HepG2 (cell line): Measurements from ENCODE around the gene U2AF1L4. TPM values are rescaled to one million over a fixed set of nuclear protein-coding genes. Genes with fewer than 3 reads are reported as not detected.
A peak's percentile ranks its signal among the peaks of the same experiment; 100 is the strongest.

Experiments used
- ATAD3A ChIP-seq: sonication (generic); formaldehyde crosslinking; IDR thresholded peaks from 2 replicates; pipeline ENCODE4 v1.4.0; 2020; ENCODE audit warnings: missing genetic modification reagents
- GABPB1 ChIP-seq: IDR thresholded peaks from 2 replicates; pipeline ENCODE4 v1.6.1; 2016; ENCODE audit warnings: mild to moderate bottlenecking, missing genetic modification reagents, moderate library complexity, missing compliant biosample characterization
- POLR2AphosphoS2 ChIP-seq: IDR thresholded peaks from 2 replicates; pipeline ENCODE4 v1.6.1; 2011; ENCODE audit warnings: low read depth, low read length, improper control_type of control experiment
- SP4 ChIP-seq: sonication (generic); formaldehyde crosslinking; IDR thresholded peaks from 2 replicates; pipeline ENCODE4 v1.8.1; 2023; ENCODE audit warnings: mild to moderate bottlenecking, missing genetic modification reagents
- ZFP82 ChIP-seq: sonication (generic); formaldehyde crosslinking; IDR thresholded peaks from 2 replicates; pipeline ENCODE4 v1.5.1; 2020; ENCODE audit warnings: mild to moderate bottlenecking, missing genetic modification reagents, borderline replicate concordance
- ZNF768 ChIP-seq: sonication (generic); formaldehyde crosslinking; IDR thresholded peaks from 2 replicates; pipeline ENCODE4 v1.4.0; 2020; ENCODE audit warnings: missing genetic modification reagents
- polyA plus RNA-seq, 8 experiments: library from polyadenylated mRNA; depleted of rRNA in 3 of 8; stranded (reverse) in 7 of 8; unstranded in 1 of 8; fragments of >200 nt; fragmentation: Illumina TruSeq in 4 of 8; extraction: Trizol in 4 of 8; gene quantifications; 2 replicates each; pipeline versions ENCODE4 v1.2.1 to v1.2.3, GENCODE V29; 2011 to 2016; ENCODE audit warnings: low read depth in 4 of 8, missing spikeins in 1 of 8, mixed read lengths in 1 of 8; ENCODE audit not compliant: insufficient read depth in 1 of 8
- total RNA-seq, 5 experiments: library from RNA; depleted of rRNA; stranded (reverse); fragments of >200 nt; fragmentation: Illumina TruSeq; extraction: Trizol; gene quantifications; 2 replicates each; pipeline ENCODE4 v1.2.3, GENCODE V29; 2016; ENCODE audit warnings: low read depth in 1 of 5
- TF ChIP-seq, protein P1 (sequence below): sonication (generic); formaldehyde crosslinking; IDR thresholded peaks from 2 replicates; pipeline ENCODE4 v1.4.0; 2020; ENCODE audit warnings: missing genetic modification reagents, mild to moderate bottlenecking, borderline replicate concordance
- TF ChIP-seq, protein P2 (sequence below): sonication (generic); formaldehyde crosslinking; IDR thresholded peaks from 2 replicates; pipeline ENCODE4 v1.8.1; 2022; ENCODE audit warnings: low read depth, mild to moderate bottlenecking, missing genetic modification reagents
- TF ChIP-seq, protein P3 (sequence below): sonication (generic); formaldehyde crosslinking; IDR thresholded peaks from 2 replicates; pipeline ENCODE4 v1.8.1; 2023; ENCODE audit warnings: mild to moderate bottlenecking, moderate library complexity, missing genetic modification reagents
- TF ChIP-seq, protein P4 (sequence below): sonication (generic); formaldehyde crosslinking; IDR thresholded peaks from 2 replicates; pipeline ENCODE4 v1.4.0; 2020; ENCODE audit warnings: missing genetic modification reagents
- TF ChIP-seq, protein P5 (sequence below): sonication (generic); formaldehyde crosslinking; conservative IDR thresholded peaks from 2 replicates; pipeline ENCODE4 v1.8.1; 2023; ENCODE audit warnings: missing genetic modification reagents

The U2AF1L4 gene
- total and polyA plus RNA-seq, 2 of the 13 experiments (the other 11 are each of a cell fraction or from before 2014, with no cell fraction given): 7.9 to 15.4 TPM

DNA sequence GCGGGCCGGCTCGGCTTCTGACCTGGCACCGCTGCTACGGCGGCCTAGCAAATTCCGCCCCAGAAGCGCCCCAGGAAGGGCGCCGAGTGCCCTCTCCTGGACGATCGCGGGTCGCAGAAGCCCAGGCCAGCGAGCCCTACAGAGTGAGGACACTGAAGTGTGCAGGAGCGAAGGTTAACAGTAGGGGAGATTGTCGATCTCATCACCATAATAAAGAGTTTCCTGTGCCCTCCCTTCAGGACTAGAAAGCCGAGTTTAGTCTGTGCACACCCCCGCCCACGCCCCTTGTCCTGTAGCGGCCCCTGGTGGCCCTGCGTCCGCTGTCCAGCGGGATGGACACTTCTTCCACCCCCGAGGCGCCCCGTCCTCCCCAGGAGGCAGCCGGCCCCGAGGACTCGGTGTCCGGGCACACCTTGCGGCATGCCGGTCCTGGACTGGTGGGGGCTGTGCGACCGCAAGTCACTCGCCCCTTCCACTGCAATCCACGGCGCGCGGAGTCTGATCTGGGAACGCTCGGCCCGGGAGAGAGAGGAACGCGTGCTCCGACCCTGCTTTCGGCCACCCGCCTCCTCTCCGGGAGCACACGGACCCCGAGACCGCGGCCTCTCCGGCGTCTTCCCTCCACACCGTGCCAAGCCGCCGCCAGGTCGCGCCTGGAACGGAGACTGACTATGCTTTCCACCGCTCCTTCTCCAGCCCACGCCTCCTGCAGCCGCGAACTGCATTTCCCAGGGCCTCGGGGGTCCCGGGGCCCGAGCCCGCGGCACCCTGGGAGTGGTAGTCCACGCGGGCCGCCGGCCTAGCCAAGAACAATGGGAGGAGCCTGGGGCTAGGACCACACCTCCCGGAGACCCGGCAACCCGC lies 28.2 kb downstream of the U2AF1L4 start (continued):
- TF ChIP-seq, protein P1, sequence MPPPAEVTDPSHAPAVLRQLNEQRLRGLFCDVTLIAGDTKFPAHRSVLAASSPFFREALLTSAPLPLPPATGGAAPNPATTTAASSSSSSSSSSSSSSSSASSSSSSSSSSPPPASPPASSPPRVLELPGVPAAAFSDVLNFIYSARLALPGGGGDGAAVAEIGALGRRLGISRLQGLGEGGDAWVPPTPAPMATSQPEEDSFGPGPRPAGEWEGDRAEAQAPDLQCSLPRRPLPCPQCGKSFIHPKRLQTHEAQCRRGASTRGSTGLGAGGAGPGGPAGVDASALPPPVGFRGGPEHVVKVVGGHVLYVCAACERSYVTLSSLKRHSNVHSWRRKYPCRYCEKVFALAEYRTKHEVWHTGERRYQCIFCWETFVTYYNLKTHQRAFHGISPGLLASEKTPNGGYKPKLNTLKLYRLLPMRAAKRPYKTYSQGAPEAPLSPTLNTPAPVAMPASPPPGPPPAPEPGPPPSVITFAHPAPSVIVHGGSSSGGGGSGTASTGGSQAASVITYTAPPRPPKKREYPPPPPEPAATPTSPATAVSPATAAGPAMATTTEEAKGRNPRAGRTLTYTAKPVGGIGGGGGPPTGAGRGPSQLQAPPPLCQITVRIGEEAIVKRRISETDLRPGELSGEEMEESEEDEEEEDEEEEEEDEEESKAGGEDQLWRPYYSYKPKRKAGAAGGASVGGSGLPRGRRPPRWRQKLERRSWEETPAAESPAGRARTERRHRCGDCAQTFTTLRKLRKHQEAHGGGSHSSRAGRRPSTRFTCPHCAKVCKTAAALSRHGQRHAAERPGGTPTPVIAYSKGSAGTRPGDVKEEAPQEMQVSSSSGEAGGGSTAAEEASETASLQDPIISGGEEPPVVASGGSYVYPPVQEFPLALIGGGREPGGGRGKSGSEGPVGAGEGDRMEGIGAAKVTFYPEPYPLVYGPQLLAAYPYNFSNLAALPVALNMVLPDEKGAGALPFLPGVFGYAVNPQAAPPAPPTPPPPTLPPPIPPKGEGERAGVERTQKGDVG: no peak
- TF ChIP-seq, protein P2, sequence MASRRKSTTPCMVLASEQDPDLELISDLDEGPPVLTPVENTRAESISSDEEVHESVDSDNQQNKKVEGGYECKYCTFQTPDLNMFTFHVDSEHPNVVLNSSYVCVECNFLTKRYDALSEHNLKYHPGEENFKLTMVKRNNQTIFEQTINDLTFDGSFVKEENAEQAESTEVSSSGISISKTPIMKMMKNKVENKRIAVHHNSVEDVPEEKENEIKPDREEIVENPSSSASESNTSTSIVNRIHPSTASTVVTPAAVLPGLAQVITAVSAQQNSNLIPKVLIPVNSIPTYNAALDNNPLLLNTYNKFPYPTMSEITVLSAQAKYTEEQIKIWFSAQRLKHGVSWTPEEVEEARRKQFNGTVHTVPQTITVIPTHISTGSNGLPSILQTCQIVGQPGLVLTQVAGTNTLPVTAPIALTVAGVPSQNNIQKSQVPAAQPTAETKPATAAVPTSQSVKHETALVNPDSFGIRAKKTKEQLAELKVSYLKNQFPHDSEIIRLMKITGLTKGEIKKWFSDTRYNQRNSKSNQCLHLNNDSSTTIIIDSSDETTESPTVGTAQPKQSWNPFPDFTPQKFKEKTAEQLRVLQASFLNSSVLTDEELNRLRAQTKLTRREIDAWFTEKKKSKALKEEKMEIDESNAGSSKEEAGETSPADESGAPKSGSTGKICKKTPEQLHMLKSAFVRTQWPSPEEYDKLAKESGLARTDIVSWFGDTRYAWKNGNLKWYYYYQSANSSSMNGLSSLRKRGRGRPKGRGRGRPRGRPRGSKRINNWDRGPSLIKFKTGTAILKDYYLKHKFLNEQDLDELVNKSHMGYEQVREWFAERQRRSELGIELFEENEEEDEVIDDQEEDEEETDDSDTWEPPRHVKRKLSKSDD: no peak
- peak; percentile 94 for TF ChIP-seq GABPB1 (CRISPR knock-in tag)
- no peak for TF ChIP-seq ATAD3A
- TF ChIP-seq, protein P3, sequence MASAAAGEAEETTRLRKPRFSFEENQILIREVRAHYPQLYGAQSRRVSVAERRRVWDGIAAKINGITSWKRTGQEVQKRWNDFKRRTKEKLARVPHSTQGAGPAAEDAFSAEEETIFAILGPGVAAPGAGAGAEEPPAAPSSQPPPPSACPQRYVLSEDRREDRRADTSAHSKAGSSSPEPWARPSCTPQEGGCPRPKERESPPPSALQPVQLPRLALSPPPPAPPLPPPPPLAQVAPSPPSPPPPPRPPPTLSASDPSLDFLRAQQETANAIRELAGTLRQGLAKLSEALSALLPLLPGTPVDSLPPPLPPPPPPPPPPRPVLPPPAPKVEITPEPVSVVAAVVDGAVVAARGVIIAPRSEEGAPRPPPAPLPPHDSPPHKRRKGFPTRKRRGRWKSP (CRISPR knock-in tag): 0 out of 2 replicates have a peak, but pooled peaks have one; percentile 49
- TF ChIP-seq, protein P4, sequence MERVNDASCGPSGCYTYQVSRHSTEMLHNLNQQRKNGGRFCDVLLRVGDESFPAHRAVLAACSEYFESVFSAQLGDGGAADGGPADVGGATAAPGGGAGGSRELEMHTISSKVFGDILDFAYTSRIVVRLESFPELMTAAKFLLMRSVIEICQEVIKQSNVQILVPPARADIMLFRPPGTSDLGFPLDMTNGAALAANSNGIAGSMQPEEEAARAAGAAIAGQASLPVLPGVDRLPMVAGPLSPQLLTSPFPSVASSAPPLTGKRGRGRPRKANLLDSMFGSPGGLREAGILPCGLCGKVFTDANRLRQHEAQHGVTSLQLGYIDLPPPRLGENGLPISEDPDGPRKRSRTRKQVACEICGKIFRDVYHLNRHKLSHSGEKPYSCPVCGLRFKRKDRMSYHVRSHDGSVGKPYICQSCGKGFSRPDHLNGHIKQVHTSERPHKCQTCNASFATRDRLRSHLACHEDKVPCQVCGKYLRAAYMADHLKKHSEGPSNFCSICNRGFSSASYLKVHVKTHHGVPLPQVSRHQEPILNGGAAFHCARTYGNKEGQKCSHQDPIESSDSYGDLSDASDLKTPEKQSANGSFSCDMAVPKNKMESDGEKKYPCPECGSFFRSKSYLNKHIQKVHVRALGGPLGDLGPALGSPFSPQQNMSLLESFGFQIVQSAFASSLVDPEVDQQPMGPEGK: peak; percentile 60
- no peak for TF ChIP-seq POLR2AphosphoS2
- peak; percentile 19; the same call in 1 of the 2 replicates for TF ChIP-seq ZNF768 (CRISPR knock-in tag)
- TF ChIP-seq ZFP82: peak; percentile 39; the same call in 1 of the 2 replicates
- TF ChIP-seq, protein P5, sequence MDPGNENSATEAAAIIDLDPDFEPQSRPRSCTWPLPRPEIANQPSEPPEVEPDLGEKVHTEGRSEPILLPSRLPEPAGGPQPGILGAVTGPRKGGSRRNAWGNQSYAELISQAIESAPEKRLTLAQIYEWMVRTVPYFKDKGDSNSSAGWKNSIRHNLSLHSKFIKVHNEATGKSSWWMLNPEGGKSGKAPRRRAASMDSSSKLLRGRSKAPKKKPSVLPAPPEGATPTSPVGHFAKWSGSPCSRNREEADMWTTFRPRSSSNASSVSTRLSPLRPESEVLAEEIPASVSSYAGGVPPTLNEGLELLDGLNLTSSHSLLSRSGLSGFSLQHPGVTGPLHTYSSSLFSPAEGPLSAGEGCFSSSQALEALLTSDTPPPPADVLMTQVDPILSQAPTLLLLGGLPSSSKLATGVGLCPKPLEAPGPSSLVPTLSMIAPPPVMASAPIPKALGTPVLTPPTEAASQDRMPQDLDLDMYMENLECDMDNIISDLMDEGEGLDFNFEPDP: no peak
- peak; percentile 80 for TF ChIP-seq SP4 (CRISPR knock-in tag)
